SU-DHL-6 (cell line): ENCODE results near the gene CAMK1D.

ENCODE experiments used
- H2AFZ ChIP-seq: fragments of 200-600 bp; sonication (generic); 2 replicates; pipeline ENCODE4 v1.6.1; 2014; ENCODE audit warnings: low read depth, mild to moderate bottlenecking, moderate library complexity, mixed read lengths, antibody characterized with exemption, low read length; ENCODE audit not compliant: severe bottlenecking
- H3F3A ChIP-seq: fragments of 200-600 bp; shearing (Covaris generic); 2 replicates; pipeline ENCODE4 v1.6.0; 2016; ENCODE audit warnings: antibody characterized with exemption, mild to moderate bottlenecking; ENCODE audit not compliant: insufficient read depth
- H3K27ac ChIP-seq: fragments of 200-600 bp; sonication (generic); 2 replicates; pipeline ENCODE4 v1.5.1; 2016; ENCODE audit warnings: low read depth, mild to moderate bottlenecking, low read length, moderate library complexity, mixed read lengths
- H3K27me3 ChIP-seq: fragments of 200-600 bp; sonication (generic), shearing (Covaris generic); 2 replicates; pipeline ENCODE4 v1.6.0; 2014; ENCODE audit warnings: mild to moderate bottlenecking, low read length
- H3K36me3 ChIP-seq: fragments of 200-600 bp; sonication (generic); 2 replicates; pipeline ENCODE4 v1.6.1; 2014; ENCODE audit warnings: mild to moderate bottlenecking, low read length, mixed read lengths
- H3K4me2 ChIP-seq: fragments of 300-600, 200-600 bp; shearing (Covaris generic), sonication (generic); 2 replicates; pipeline ENCODE4 v1.6.0; 2014; ENCODE audit warnings: low read length, low read depth, mild to moderate bottlenecking; ENCODE audit not compliant: poor library complexity, severe bottlenecking
- H3K4me3 ChIP-seq: fragments of 200-600 bp; sonication (generic); 2 replicates; pipeline ENCODE4 v1.5.1; 2014; ENCODE audit warnings: antibody characterized with exemption, low read length, mild to moderate bottlenecking, mixed read lengths; ENCODE audit not compliant: insufficient read depth, poor library complexity, severe bottlenecking
- H3K79me2 ChIP-seq: fragments of 200-600 bp; sonication (generic); 2 replicates; pipeline ENCODE4 v1.6.1; 2014; ENCODE audit warnings: mild to moderate bottlenecking, low read length, moderate library complexity; ENCODE audit not compliant: insufficient read depth
- H3K9ac ChIP-seq: fragments of 200-600 bp; sonication (generic); 2 replicates; pipeline ENCODE4 v1.7.0; 2014; ENCODE audit warnings: mild to moderate bottlenecking, low read length
- H3K9me2 ChIP-seq: fragments of 200-600 bp; sonication (generic); replicated peaks from 2 replicates; pipeline ENCODE4 v1.6.1; 2014; ENCODE audit warnings: low read length; ENCODE audit not compliant: insufficient read depth
- H3K9me3 ChIP-seq: fragments of 200-600 bp; sonication (generic); 2 replicates; pipeline ENCODE4 v1.6.1; 2014; ENCODE audit warnings: low read length, mixed read lengths; ENCODE audit not compliant: insufficient read depth
- H4K20me1 ChIP-seq: fragments of 200-600 bp; sonication (generic); 2 replicates; pipeline ENCODE4 v1.6.1; 2014; ENCODE audit warnings: low read depth, mild to moderate bottlenecking, antibody characterized with exemption, low read length, moderate library complexity, mixed read lengths
- CTCF ChIP-seq: fragments of 200-600 bp; sonication (generic); IDR thresholded peaks from one replicate; pipeline ENCODE4 v1.5.1; 2017; ENCODE audit warnings: antibody characterized with exemption, mild to moderate bottlenecking, low read length, moderate library complexity; ENCODE audit not compliant: insufficient read depth, poor library complexity, severe bottlenecking
- EZH2phosphoT487 ChIP-seq: fragments of 200-600 bp; sonication (generic), shearing (Covaris generic); conservative IDR thresholded peaks from 2 replicates; pipeline ENCODE4 v1.6.1; 2018; ENCODE audit warnings: mild to moderate bottlenecking, antibody characterized with exemption, low read length, moderate library complexity, mixed read lengths

Gene CAMK1D

GRCh38 chr10:12834721-12835120 is 485.4 kb downstream of the CAMK1D start:
- Histone ChIP-seq H3K4me2 (no peak overlapping the region), H3K9me3 (no peaks in the 10 kb centered on the region), H3K79me2 (no peaks in the 10 kb centered on the region), H3F3A (no peaks in the 10 kb centered on the region), H3K9me2 (no peaks in the 10 kb centered on the region), H3K36me3 (no peaks in the 10 kb centered on the region), H4K20me1 (no peaks in the 10 kb centered on the region), H2AFZ (no peak overlapping the region), H3K27ac (no peak overlapping the region), H3K27me3 (no peaks in the 10 kb centered on the region), H3K9ac (no peak overlapping the region), H3K4me3 (no peak overlapping the region)
- TF ChIP-seq CTCF = no peak
- TF ChIP-seq EZH2phosphoT487 = no peak

- TF ChIP-seq CTCF (no peak), EZH2phosphoT487 (no peak)
- no peak overlapping the region for H3K4me2 ChIP-seq
- H3K9ac ChIP-seq = no peak overlapping the region
- no peaks in the 10 kb centered on the region for H4K20me1 ChIP-seq
- no peaks in the 10 kb centered on the region for H3K9me2 ChIP-seq
- H3K4me3 ChIP-seq = no peak overlapping the region
- no peaks in the 10 kb centered on the region for H3F3A ChIP-seq
- H3K36me3 ChIP-seq = no peaks in the 10 kb centered on the region
- H3K27me3 ChIP-seq = no peaks in the 10 kb centered on the region
- H2AFZ ChIP-seq = no peak overlapping the region
- H3K79me2 ChIP-seq = no peaks in the 10 kb centered on the region
- no peak overlapping the region for H3K27ac ChIP-seq
- no peaks in the 10 kb centered on the region for H3K9me3 ChIP-seq
These were observed 486.4 kb downstream of the CAMK1D start for GRCh38 chr10:12835709-12836108.

- Histone ChIP-seq H3K4me2 (no peak overlapping the region), H4K20me1 (no peaks in the 10 kb centered on the region), H3K9me3 (no peaks in the 10 kb centered on the region), H3K9ac (no peak overlapping the region), H3K27me3 (no peaks in the 10 kb centered on the region), H3K9me2 (no peaks in the 10 kb centered on the region), H3K79me2 (no peaks in the 10 kb centered on the region), H3K4me3 (no peak overlapping the region), H3F3A (no peaks in the 10 kb centered on the region), H3K36me3 (no peaks in the 10 kb centered on the region), H3K27ac (no peak overlapping the region), H2AFZ (no peak overlapping the region)
- TF ChIP-seq EZH2phosphoT487 = no peak
- TF ChIP-seq CTCF = no peak
These were observed 489.0 kb downstream of the CAMK1D start for GRCh38 chr10:12838366-12838765.
